Activated CD8-positive, alpha-beta T cell treated with anti-CD3 and anti-CD28 coated beads for 36 hours (primary cell): ENCODE results near the gene ZNF692. TPM values are rescaled to one million over a fixed set of nuclear protein-coding genes. Genes with fewer than 3 reads are reported as not detected.

Experiments used
- ATAC-seq: fragments of 200-7000 bp; cut with Tn5 transposase; one replicate; pipeline ENCODE4 v1.10.0; 2021; ENCODE audit warnings: mild to moderate bottlenecking, moderate library complexity
- CTCF ChIA-PET: fragments of 350-600 bp; sonication (Branson Sonifier 250); formaldehyde crosslinking; loops from one replicate; lab custom pipeline; 2021; ENCODE audit warnings: antibody characterized with exemption; lab: Charles Lee
- POLR2A ChIA-PET: fragments of 350-600 bp; sonication (Branson Sonifier 250); formaldehyde crosslinking; loops from one replicate; lab custom pipeline; 2021; ENCODE audit warnings: antibody characterized with exemption; lab: Charles Lee
- DNase-seq: peaks from one replicate; pipeline ENCODE4 v3.0.0-alpha.2; 2020
- H3K27ac Mint-ChIP-seq: one replicate; pipeline ENCODE4 v1.8.0; 2021; ENCODE audit warnings: mild to moderate bottlenecking, mixed read lengths
- H3K27me3 Mint-ChIP-seq: one replicate; pipeline ENCODE4 v1.8.0; 2021; ENCODE audit warnings: mixed read lengths
- H3K36me3 Mint-ChIP-seq: one replicate; pipeline ENCODE4 v1.8.0; 2021; ENCODE audit warnings: low read depth, mixed read lengths
- H3K4me1 Mint-ChIP-seq: one replicate; pipeline ENCODE4 v1.8.0; 2021; ENCODE audit warnings: low read depth, mixed read lengths
- H3K4me3 Mint-ChIP-seq: one replicate; pipeline ENCODE4 v1.8.0; 2021; ENCODE audit warnings: mild to moderate bottlenecking, moderate library complexity, mixed read lengths
- H3K9me3 Mint-ChIP-seq: one replicate; pipeline ENCODE4 v1.8.0; 2021; ENCODE audit warnings: mixed read lengths
- intact Hi-C: fragments of 100-400 bp; cut with micrococcal nuclease; formaldehyde crosslinking; loops from one replicate; pipeline ENCODE4 v1.10.0; 2022
- total RNA-seq, 2 experiments: library from RNA; stranded (reverse); gene quantifications; one replicate each; pipeline ENCODE4 v1.2.3, GENCODE V29; 2021
- TF ChIP-seq, protein P1 (sequence below): fragments of 200-600 bp; IDR thresholded peaks from one replicate; pipeline ENCODE4 v1.8.0; 2022; ENCODE audit warnings: antibody characterized with exemption, mild to moderate bottlenecking

The ZNF692 gene
- total RNA-seq, 2 experiments from 2014 or later: 80.8 to 85.6 TPM

GRCh38 chr1:248842781-248843331 lies 16.0 kb downstream of the ZNF692 start:
- H3K4me3 Mint-ChIP-seq: no peak overlapping the region
- peaks cover 26% of the 10 kb centered on the region for H3K36me3 Mint-ChIP-seq
- CTCF ChIA-PET: interaction anchor here (0.9 to 3.3 kb wide), 4 partner anchors 12 to 19 kb away, joined by 4 to 26 read pairs (median 18); partner anchors contain the start of genes SH3BP5L and ZNF692
- POLR2A ChIA-PET: interaction anchor here (1.5 to 2.0 kb wide), 3 partner anchors 8 to 11 kb away, joined by 6 to 11 read pairs (median 9); no protein-coding TSS in a partner anchor
- DNase-seq (no peak), ATAC-seq (no peak)
- H3K27ac Mint-ChIP-seq: no peak overlapping the region
- intact Hi-C loops: no loop called here
- H3K4me1 Mint-ChIP-seq: peaks cover 20% of the 10 kb centered on the region
- TF ChIP-seq, protein P1, sequence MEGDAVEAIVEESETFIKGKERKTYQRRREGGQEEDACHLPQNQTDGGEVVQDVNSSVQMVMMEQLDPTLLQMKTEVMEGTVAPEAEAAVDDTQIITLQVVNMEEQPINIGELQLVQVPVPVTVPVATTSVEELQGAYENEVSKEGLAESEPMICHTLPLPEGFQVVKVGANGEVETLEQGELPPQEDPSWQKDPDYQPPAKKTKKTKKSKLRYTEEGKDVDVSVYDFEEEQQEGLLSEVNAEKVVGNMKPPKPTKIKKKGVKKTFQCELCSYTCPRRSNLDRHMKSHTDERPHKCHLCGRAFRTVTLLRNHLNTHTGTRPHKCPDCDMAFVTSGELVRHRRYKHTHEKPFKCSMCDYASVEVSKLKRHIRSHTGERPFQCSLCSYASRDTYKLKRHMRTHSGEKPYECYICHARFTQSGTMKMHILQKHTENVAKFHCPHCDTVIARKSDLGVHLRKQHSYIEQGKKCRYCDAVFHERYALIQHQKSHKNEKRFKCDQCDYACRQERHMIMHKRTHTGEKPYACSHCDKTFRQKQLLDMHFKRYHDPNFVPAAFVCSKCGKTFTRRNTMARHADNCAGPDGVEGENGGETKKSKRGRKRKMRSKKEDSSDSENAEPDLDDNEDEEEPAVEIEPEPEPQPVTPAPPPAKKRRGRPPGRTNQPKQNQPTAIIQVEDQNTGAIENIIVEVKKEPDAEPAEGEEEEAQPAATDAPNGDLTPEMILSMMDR: no peak
- H3K27me3 Mint-ChIP-seq: no peaks in the 10 kb centered on the region
- no peaks in the 10 kb centered on the region for H3K9me3 Mint-ChIP-seq

GRCh38 chr1:248841702-248842395 lies 17.0 kb downstream of the ZNF692 start:
- TF ChIP-seq, protein P1: peak; percentile 49
- intact Hi-C loops: no loop called here
- peaks cover 22% of the 10 kb centered on the region for H3K36me3 Mint-ChIP-seq
- DNase-seq: peak; percentile 59
- H3K4me1 Mint-ChIP-seq: peaks cover 20% of the 10 kb centered on the region
- no peak overlapping the region for H3K4me3 Mint-ChIP-seq
- no peaks in the 10 kb centered on the region for H3K27me3 Mint-ChIP-seq
- no peaks in the 10 kb centered on the region for H3K9me3 Mint-ChIP-seq
- H3K27ac Mint-ChIP-seq: no peak overlapping the region
- ATAC-seq: no peak
- POLR2A ChIA-PET: interaction anchor here (1.0 to 2.0 kb wide), 5 partner anchors 9 to 16 kb away, joined by 3 to 11 read pairs (median 6); partner anchors contain the start of genes SH3BP5L and ZNF692
- CTCF ChIA-PET: interaction anchor here (0.7 to 3.3 kb wide), 13 partner anchors 8 to 220 kb away, joined by 3 to 26 read pairs (median 4); partner anchors contain the start of genes SH3BP5L and ZNF692

DNA sequence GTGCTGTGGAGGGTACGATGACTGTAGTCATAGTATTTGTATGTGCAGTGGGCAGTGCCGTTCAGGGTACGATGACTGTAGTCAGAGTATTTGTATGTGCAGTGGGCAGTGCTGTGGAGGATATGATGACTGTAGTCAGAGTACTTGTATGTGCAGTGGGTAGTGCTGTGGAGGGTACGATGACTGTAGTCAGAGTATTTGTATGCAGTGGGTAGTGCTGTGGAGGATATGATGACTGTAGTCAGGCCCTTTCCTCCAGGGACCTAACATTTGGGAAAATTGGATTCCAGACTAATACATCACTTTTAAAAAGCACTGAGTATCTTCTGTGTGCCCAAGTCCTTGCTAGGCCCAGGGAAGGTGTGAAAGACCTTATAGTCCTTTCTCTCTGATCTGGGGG lies 17.9 kb downstream of the ZNF692 start:
- DNase-seq (no peak), ATAC-seq (no peak)
- Mint-ChIP-seq H3K36me3 (peaks cover 20% of the 10 kb centered on the region), H3K27ac (no peak overlapping the region), H3K4me1 (peaks cover 20% of the 10 kb centered on the region), H3K9me3 (no peaks in the 10 kb centered on the region), H3K4me3 (no peak overlapping the region), H3K27me3 (no peaks in the 10 kb centered on the region)
- CTCF ChIA-PET: interaction anchor here (0.7 to 3.3 kb wide), 10 partner anchors 8 to 88 kb away, joined by 3 to 26 read pairs (median 4); partner anchors contain the start of genes SH3BP5L and ZNF692
- POLR2A ChIA-PET: interaction anchor here (1.0 to 4.3 kb wide), 4 partner anchors 13 to 18 kb away, joined by 3 to 43 read pairs (median 8); partner anchors contain the start of genes SH3BP5L and ZNF692
- intact Hi-C loops: no loop called here
- TF ChIP-seq, protein P1: no peak

- CTCF ChIA-PET: interaction anchor here (1.2 to 5.5 kb wide), 5 partner anchors 11 to 34 kb away, joined by 4 to 56 read pairs (median 5); partner anchors contain the start of genes SH3BP5L and ZNF692
- Mint-ChIP-seq H3K27ac (no peak overlapping the region), H3K4me1 (peaks cover 20% of the 10 kb centered on the region), H3K4me3 (no peak overlapping the region), H3K9me3 (no peaks in the 10 kb centered on the region), H3K36me3 (peaks cover 11% of the 10 kb centered on the region), H3K27me3 (no peaks in the 10 kb centered on the region)
- TF ChIP-seq, protein P1: no peak
- no peak for ATAC-seq
- POLR2A ChIA-PET: interaction anchor here (1.1 to 5.0 kb wide), 5 partner anchors 11 to 67 kb away, joined by 3 to 45 read pairs (median 6); partner anchors contain the start of genes PGBD2, SH3BP5L and ZNF692
- no peak for DNase-seq
- intact Hi-C loops: loop anchor here (1.0 kb wide), 1 partner anchor 19 kb away; no protein-coding TSS in a partner anchor
These were observed 19.7 kb downstream of the ZNF692 start for GRCh38 chr1:248839168-248839555.
